T follicular helper cell (primary cell): Measurements from ENCODE around the gene SNRNP48.

Experiments used
- DNase-seq: peaks from one replicate; pipeline ENCODE4 v3.0.0-alpha.2; 2020; ENCODE audit warnings: low read depth

Gene SNRNP48

DNA sequence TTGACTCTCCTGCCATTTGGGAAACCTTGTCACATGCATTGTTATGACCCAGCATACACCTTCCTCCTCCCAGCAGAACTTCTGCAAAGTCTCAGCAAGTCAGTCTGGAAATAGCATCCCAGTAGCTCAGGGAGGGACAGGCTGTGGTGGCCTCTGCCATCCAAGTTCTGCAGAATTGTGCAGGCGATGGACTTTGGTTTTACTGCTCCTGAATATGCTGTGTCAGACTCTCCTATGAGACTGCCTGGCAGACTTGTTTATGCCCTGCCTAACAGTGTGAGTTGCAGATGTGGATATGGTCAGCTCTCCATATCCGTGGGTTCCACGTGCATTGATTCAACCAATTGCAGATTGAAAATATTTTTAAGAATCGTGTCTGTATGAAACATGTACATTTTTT lies 52.8 kb downstream of the SNRNP48 start:
- no peak for DNase-seq

DNA sequence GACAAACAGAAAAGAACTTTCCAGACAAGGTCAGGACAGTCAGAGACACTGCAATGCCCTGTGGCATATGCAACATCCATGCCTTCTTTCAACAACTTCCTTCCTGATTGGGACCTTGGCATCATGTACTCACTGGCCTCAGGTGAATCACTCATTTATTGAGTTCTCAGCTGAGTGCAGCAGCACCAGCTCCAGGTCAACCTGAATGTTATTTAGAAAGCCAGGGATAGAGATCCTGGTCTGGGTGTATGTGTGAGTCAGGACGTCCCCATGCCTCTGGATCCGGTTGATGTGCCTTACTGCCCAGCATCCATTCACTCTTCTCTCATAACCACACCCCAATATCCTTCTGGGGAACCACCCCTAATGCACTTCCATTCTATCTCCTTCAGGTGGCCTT lies 54.4 kb downstream of the SNRNP48 start:
- no peak for DNase-seq

DNA sequence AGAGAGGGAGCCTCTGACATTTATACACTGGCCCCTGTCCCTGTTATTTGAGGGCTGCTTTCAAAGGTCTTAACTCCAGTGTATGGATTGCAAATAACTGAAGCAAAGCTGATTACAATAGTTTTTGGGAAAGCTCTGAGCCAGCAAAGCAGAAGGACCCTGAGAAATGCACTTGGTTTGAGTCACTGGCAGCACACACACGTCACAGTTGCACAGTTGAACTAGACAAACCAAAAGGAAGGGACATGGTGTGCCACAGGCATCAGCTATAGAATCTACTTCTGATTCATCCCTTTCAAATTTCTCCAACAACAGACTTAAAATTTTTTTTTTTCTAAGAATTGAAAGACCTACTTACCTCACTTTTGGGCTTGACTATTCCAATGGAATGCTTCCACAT lies 56.4 kb downstream of the SNRNP48 start:
- DNase-seq, result no peak

DNA sequence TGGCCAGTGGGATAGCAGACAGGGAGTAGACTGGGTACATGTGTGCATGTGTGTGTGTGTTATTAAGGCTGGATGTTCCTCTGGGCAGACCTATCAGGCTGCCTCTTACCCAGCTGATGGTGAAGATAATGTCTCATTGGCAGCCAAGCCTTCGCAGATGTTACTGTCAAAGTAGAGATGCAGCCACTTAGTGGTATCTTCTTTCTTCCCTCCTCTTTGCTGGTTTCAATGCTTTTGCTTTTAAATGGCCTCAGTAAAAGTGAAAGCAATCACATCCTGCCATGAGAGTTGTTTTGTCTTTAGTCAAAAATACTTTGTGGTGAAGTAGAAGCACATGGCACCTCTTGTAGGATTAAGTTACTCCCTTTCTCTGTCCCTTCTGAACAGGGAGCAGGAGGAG lies 57.5 kb downstream of the SNRNP48 start:
- DNase-seq, result no peak

DNA sequence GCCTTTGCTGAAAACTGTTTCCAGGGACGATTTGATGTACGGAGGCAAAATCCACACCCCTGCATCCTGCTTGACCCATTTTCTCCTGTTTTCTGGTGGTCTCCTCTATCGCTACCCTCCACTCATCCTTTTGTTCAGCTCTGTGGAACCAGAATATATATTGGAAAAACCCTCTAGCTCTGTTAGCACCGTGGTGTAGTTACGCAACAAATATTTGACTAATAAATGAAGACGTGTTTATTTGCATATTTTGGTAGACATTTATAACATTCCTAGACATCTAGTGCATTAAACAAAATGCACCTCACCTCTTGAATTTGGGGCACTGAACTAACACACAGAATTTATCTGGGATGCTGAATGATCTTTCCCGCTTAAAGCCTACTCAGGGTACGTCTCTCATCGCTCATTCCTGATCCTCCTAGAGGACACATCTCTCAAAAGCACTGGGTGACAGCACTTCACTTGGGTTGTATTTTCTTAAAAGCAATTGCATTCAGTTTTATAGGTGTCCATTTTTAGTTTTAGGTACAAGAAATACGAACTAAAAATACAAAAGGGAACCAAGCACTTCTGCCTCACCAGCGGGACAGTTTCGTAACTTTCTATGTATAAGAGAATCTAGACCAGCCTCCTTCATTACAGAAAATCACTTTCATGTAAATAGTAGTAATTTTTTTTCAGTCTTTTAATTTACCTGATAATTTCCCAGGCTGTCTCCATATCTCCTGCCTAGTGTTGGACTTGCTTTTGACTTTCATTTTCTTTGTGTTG lies 59.2 kb downstream of the SNRNP48 start:
- no peak for DNase-seq

DNA sequence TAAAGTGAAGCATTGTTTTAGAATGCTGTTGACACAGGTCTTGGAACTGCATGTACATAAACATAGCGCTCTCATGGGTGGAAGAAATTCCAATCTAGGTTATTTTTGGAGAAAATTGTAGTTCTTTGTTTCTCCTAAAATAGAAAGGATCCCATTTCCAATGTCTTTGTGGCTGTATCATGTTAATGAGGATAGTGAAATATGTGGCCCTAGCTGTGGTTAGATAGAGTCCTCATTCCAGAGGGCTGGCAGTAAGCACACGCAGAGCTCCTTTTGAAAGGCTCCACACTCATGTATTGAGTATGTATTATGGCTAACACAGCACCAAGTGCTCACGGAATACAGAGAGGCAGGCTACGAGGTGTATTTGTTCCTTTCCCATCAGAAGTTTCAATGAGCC lies 60.9 kb downstream of the SNRNP48 start:
- DNase-seq, result no peak

DNA sequence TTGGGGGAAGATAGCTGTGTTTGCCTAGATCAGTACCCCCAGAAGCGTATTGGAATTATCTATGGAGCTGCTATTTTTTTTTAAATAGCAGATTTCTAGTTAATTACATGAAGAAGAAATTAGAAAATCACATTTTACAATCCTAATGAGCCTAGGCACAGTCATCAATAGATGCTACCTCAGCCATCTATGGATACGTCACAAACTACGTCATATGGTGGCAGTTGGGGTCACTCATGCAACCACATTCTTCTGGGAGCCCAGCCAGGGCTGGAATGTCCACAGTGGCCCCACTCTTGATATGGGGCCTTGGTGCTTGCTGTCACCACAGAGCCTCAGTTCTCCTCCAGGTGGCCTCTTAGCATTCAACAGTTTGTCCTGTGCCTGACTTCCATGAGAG lies 63.0 kb downstream of the SNRNP48 start:
- no peak for DNase-seq

DNA sequence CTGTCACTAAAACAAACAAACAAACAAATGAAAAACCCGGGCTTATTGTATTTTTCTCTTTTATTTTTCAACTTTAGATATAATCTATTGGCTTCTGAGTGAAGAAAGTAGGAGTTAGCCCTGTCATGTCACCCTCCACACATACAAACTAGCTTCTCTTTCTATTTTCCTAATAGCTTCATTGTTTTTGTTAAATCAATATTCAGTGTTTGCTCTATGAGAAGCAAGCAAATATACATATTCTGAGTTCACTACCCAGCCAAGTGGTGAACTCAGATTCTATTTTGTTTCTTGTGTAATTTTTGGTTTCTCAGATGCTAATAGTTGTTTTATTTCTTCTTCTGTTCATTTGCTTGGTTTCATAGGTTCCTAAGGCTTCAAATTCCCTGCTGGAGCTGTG lies 66.4 kb downstream of the SNRNP48 start:
- DNase-seq, result no peak

DNA sequence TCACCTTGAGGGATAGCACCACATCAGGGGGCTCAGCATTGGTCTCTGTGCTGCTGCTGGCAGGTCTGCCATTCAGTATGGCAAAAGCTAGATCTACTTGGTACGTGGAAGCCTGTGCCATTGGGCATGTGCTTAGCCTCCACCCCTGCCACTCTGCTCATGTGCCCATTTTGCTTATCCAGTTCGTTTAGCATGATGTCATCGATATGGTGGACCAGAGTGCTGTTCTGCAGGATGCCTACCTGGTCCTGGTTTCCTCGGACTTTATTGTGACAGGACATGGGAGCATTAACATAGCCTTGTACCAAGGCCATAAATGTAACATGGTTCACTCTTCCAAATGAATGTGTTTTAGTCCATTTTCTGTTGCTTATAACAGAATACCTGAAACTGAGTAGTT lies 68.5 kb downstream of the SNRNP48 start:
- DNase-seq, result no peak

DNA sequence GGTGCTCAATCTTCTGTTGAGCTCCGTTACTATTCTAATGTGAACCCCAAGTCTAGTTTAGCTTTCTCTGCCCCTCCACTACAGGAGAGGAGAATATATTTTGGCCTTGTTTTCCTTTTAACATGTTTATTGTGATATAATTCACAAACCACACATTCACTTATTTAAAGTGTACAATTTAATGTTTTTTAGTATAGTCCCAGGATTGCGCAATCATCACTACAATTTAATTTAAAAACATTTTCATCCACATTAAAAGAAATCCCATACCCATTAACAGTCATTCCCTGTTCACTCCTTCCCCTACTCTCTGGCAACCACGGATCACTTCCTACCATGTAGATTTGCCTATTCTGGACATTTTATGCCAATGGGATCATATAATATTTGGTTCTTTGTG lies 71.4 kb downstream of the SNRNP48 start:
- DNase-seq, result no peak
